Activated naive CD4-positive, alpha-beta T cell treated with anti-CD3 and anti-CD28 coated beads for 36 hours (primary cell): ENCODE results near the gene RHEBL1. TPM values are rescaled to one million over a fixed set of nuclear protein-coding genes. Genes with fewer than 3 reads are reported as not detected.
A peak's percentile ranks its signal among the peaks of the same experiment; 100 is the strongest.

Experiments
- CTCF ChIA-PET: fragments of 350-600 bp; sonication (Branson Sonifier 250); formaldehyde crosslinking; loops from one replicate; lab custom pipeline; 2021; ENCODE audit warnings: antibody characterized with exemption; lab: Charles Lee
- DNase-seq: peaks from one replicate; pipeline ENCODE4 v3.0.0-alpha.2; 2020
- H3K27ac Mint-ChIP-seq: one replicate; pipeline ENCODE4 v1.8.0; 2021; ENCODE audit warnings: mild to moderate bottlenecking, mixed read lengths
- H3K27me3 Mint-ChIP-seq: one replicate; pipeline ENCODE4 v1.8.0; 2021; ENCODE audit warnings: low read depth, mixed read lengths
- H3K36me3 Mint-ChIP-seq: one replicate; pipeline ENCODE4 v1.8.0; 2021; ENCODE audit warnings: low read depth, mixed read lengths
- H3K4me1 Mint-ChIP-seq: one replicate; pipeline ENCODE4 v1.8.0; 2021; ENCODE audit warnings: low read depth, mixed read lengths
- H3K4me3 Mint-ChIP-seq: one replicate; pipeline ENCODE4 v1.8.0; 2021; ENCODE audit warnings: mild to moderate bottlenecking, moderate library complexity, mixed read lengths
- H3K9me3 Mint-ChIP-seq: one replicate; pipeline ENCODE4 v1.8.0; 2021; ENCODE audit warnings: mixed read lengths
- intact Hi-C: fragments of 100-400 bp; cut with micrococcal nuclease; formaldehyde crosslinking; loops from one replicate; pipeline ENCODE4 v1.15.1; 2023
- total RNA-seq, 2 experiments: library from RNA; stranded (reverse); gene quantifications; one replicate each; pipeline ENCODE4 v1.2.3, GENCODE V29; 2021

RHEBL1 gene
- total RNA-seq, 2 experiments from 2014 or later = 11.8 to 15.2 TPM

- Mint-ChIP-seq H3K27me3 (no peaks in the 10 kb centered on the region), H3K9me3 (no peaks in the 10 kb centered on the region), H3K36me3 (peaks cover 13% of the 10 kb centered on the region), H3K27ac (peak overlapping the region; percentile 90), H3K4me1 (peaks cover 60% of the 10 kb centered on the region), H3K4me3 (peak overlapping the region; percentile 93)
- peak; percentile 41 for DNase-seq
- intact Hi-C loops = loop anchor here (1.0 to 5.0 kb wide), 5 partner anchors 11 to 207 kb away; partner anchors contain the start of genes DDX23, PRKAG1 and TUBA1A
- CTCF ChIA-PET = interaction anchor here (0.9 to 2.4 kb wide), 5 partner anchors 10 to 39 kb away, joined by 3 to 11 read pairs (median 6); partner anchors contain the start of gene RHEBL1
These were observed 10.2 kb downstream of the RHEBL1 start for GRCh38 chr12:49059299-49060171.

GRCh38 chr12:49059045-49059298 lies 10.8 kb downstream of the RHEBL1 start:
- Mint-ChIP-seq H3K4me1 (peaks cover 59% of the 10 kb centered on the region), H3K27me3 (no peaks in the 10 kb centered on the region), H3K27ac (peak overlapping the region; percentile 90), H3K4me3 (peak overlapping the region; percentile 93), H3K9me3 (no peaks in the 10 kb centered on the region), H3K36me3 (peaks cover 10% of the 10 kb centered on the region)
- CTCF ChIA-PET = interaction anchor here (0.9 to 2.4 kb wide), 7 partner anchors 10 to 39 kb away, joined by 3 to 11 read pairs (median 6); partner anchors contain the start of gene RHEBL1
- DNase-seq = no peak
- intact Hi-C loops = loop anchor here (5.0 kb wide), 1 partner anchor 207 kb away; the partner anchor contains the start of gene DDX23

GRCh38 chr12:49058366-49059044 lies 11.3 kb downstream of the RHEBL1 start:
- CTCF ChIA-PET = interaction anchor here (0.9 to 2.4 kb wide), 7 partner anchors 11 to 41 kb away, joined by 3 to 11 read pairs (median 6); partner anchors contain the start of gene RHEBL1
- intact Hi-C loops = loop anchor here (5.0 kb wide), 1 partner anchor 206 kb away; the partner anchor contains the start of gene DDX23
- H3K4me1 Mint-ChIP-seq = peaks cover 56% of the 10 kb centered on the region
- DNase-seq = no peak
- H3K9me3 Mint-ChIP-seq = no peaks in the 10 kb centered on the region
- H3K27ac Mint-ChIP-seq = peak overlapping the region; percentile 90
- H3K36me3 Mint-ChIP-seq = peaks cover 10% of the 10 kb centered on the region
- peak overlapping the region; percentile 93 for H3K4me3 Mint-ChIP-seq
- no peaks in the 10 kb centered on the region for H3K27me3 Mint-ChIP-seq

- Mint-ChIP-seq H3K4me3 (peak overlapping the region; percentile 93), H3K36me3 (peaks cover 11% of the 10 kb centered on the region), H3K27me3 (no peaks in the 10 kb centered on the region), H3K4me1 (peaks cover 56% of the 10 kb centered on the region), H3K27ac (peak overlapping the region; percentile 90), H3K9me3 (no peaks in the 10 kb centered on the region)
- CTCF ChIA-PET = interaction anchor here (1.0 to 2.4 kb wide), 4 partner anchors 14 to 41 kb away, joined by 3 to 11 read pairs (median 8); no protein-coding TSS in a partner anchor
- intact Hi-C loops = loop anchor here (2.0 to 5.0 kb wide), 2 partner anchors 61 to 206 kb away; partner anchors contain the start of gene DDX23
- no peak for DNase-seq
These were observed 11.9 kb downstream of the RHEBL1 start for GRCh38 chr12:49057888-49058287.

- intact Hi-C loops = loop anchor here (1.0 to 5.0 kb wide), 3 partner anchors 38 to 204 kb away; partner anchors contain the start of genes DDX23 and PRKAG1
- Mint-ChIP-seq H3K4me3 (peak overlapping the region; percentile 93), H3K27me3 (no peaks in the 10 kb centered on the region), H3K9me3 (no peaks in the 10 kb centered on the region), H3K27ac (peak overlapping the region; percentile 25), H3K4me1 (peaks cover 47% of the 10 kb centered on the region), H3K36me3 (peaks cover 20% of the 10 kb centered on the region)
- peak; percentile 71 for DNase-seq
- CTCF ChIA-PET = interaction anchor here (0.6 to 4.0 kb wide), 7 partner anchors 8 to 268 kb away, joined by 3 to 28 read pairs (median 4); no protein-coding TSS in a partner anchor
These were observed 13.6 kb downstream of the RHEBL1 start for GRCh38 chr12:49055978-49056754.

- peaks cover 45% of the 10 kb centered on the region for H3K4me1 Mint-ChIP-seq
These were observed 14.7 kb downstream of the RHEBL1 start for GRCh38 chr12:49055092-49055491.

GRCh38 chr12:49054524-49054923 lies 15.3 kb downstream of the RHEBL1 start:
- CTCF ChIA-PET = interaction anchor here (0.6 to 4.0 kb wide), 3 partner anchors 10 to 129 kb away, joined by 3 to 28 read pairs (median 13); partner anchors contain the start of gene FKBP11
- H3K27me3 Mint-ChIP-seq = no peaks in the 10 kb centered on the region
- no peak overlapping the region for H3K4me3 Mint-ChIP-seq
- H3K9me3 Mint-ChIP-seq = no peaks in the 10 kb centered on the region
- intact Hi-C loops = no loop called here
- DNase-seq = no peak
- peaks cover 45% of the 10 kb centered on the region for H3K4me1 Mint-ChIP-seq
- H3K36me3 Mint-ChIP-seq = peaks cover 29% of the 10 kb centered on the region
- peak overlapping the region; percentile 19 for H3K27ac Mint-ChIP-seq

More at GRCh38 chr12:49055092-49055491, 14.7 kb downstream of the RHEBL1 start:
- CTCF ChIA-PET = interaction anchor here (0.6 to 4.0 kb wide), 4 partner anchors 9 to 270 kb away, joined by 3 to 28 read pairs (median 8); partner anchors contain the start of gene FKBP11
- Mint-ChIP-seq H3K27ac (peak overlapping the region; percentile 28), H3K4me3 (no peak overlapping the region), H3K9me3 (no peaks in the 10 kb centered on the region), H3K36me3 (peaks cover 27% of the 10 kb centered on the region), H3K27me3 (no peaks in the 10 kb centered on the region)
- no peak for DNase-seq
- intact Hi-C loops = loop anchor here (5.0 kb wide), 1 partner anchor 203 kb away; the partner anchor contains the start of gene DDX23

- H3K4me3 Mint-ChIP-seq = no peak overlapping the region
- H3K36me3 Mint-ChIP-seq = peaks cover 27% of the 10 kb centered on the region
- intact Hi-C loops = no loop called here
- no peak overlapping the region for H3K27ac Mint-ChIP-seq
- H3K4me1 Mint-ChIP-seq = peaks cover 45% of the 10 kb centered on the region
- H3K27me3 Mint-ChIP-seq = no peaks in the 10 kb centered on the region
- CTCF ChIA-PET = interaction anchor here (0.8 to 4.0 kb wide), 3 partner anchors 10 to 34 kb away, joined by 3 to 28 read pairs (median 13); no protein-coding TSS in a partner anchor
- no peaks in the 10 kb centered on the region for H3K9me3 Mint-ChIP-seq
- DNase-seq = no peak
These were observed 15.7 kb downstream of the RHEBL1 start for GRCh38 chr12:49054096-49054495.

- Mint-ChIP-seq H3K4me3 (no peak overlapping the region), H3K27me3 (no peaks in the 10 kb centered on the region), H3K4me1 (peaks cover 31% of the 10 kb centered on the region), H3K27ac (no peak overlapping the region), H3K36me3 (peaks cover 37% of the 10 kb centered on the region), H3K9me3 (no peaks in the 10 kb centered on the region)
- intact Hi-C loops = no loop called here
- no peak for DNase-seq
- CTCF ChIA-PET = interaction anchor here (0.6 to 4.0 kb wide), 2 partner anchors 9 to 170 kb away, joined by 3 to 28 read pairs; no protein-coding TSS in a partner anchor
These were observed 17.1 kb downstream of the RHEBL1 start for GRCh38 chr12:49052451-49053208.

- Mint-ChIP-seq H3K27ac (no peak overlapping the region), H3K36me3 (peaks cover 43% of the 10 kb centered on the region), H3K4me1 (peaks cover 24% of the 10 kb centered on the region), H3K4me3 (no peak overlapping the region), H3K27me3 (no peaks in the 10 kb centered on the region), H3K9me3 (no peaks in the 10 kb centered on the region)
- intact Hi-C loops = no loop called here
- CTCF ChIA-PET = no interaction called here
- no peak for DNase-seq
These were observed 17.9 kb downstream of the RHEBL1 start for GRCh38 chr12:49051777-49052438.
